AG20443 (cell line): ENCODE data around the gene CORIN.

Experiments
- DNase-seq: peaks from one replicate; pipeline ENCODE4 v3.0.0; 2012; ENCODE audit warnings: low spot score, mixed read lengths

Gene CORIN

DNA sequence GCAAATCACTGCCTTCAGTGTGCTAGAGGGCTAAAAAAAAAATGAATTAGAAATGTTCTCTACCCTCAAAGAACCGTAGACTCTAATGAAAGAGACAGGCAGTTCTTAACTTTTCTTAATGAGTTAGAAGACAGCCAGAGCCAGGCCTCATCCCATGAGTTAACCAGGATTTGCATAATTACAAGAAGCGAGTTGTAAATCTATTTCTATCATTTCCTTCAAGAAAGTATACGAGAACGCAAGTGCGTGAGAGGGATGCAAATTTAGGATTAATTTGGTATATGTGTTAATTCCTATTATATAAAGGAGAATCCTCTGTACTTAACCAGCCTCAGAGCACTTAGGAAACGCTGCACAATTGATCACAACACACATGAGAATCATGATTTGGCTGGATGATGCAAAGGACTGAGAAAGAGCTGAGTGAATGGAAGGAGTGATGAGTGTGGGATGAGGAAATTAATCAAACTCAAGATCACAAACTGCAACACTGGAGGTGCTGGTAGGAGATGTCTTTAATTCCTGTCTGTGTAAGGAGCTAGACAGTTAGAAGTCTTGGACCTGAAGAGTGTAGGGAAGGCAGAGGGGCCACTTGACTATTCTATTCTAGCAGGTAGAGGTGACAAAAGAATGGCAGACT, 195.6 kb downstream of the CORIN start:
- DNase-seq, result no peak

DNA sequence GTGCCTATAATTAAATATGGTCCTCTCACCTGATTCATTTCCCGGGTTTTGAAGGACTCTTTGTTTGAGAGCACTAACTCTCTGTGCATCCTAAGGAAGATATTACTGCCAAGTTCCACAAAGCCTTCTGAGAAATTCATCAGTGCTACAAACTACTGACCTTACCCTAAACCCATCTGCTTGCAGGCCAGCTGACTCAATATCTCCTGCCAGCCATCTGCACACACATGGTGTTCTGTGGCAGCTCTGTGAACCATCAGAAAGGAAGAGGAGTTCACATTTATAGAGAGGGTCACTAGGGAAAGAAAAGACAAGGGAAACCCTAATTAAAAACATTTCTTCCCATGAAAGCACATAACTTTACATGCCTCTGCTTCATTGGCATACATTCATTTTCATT, 196.1 kb downstream of the CORIN start:
- DNase-seq, result no peak

DNA sequence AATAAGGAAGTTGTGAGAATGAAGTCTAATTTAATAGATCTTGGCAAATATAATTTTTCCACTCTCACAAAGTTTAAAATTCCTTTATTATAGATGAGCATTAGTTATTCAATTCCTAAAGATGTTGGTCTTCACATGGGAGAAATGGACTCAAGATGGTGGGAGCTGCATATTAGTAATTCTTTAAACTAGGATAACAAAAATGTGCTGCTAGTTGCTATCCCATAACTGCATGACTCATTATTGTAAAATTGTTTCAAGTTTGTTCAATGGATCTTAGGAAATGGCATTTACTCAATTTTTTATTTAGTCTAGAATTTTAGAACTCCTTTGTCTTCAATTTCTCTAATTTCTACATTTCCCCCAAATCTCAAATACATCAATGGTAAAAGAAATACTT, 197.0 kb downstream of the CORIN start:
- no peak for DNase-seq

DNA sequence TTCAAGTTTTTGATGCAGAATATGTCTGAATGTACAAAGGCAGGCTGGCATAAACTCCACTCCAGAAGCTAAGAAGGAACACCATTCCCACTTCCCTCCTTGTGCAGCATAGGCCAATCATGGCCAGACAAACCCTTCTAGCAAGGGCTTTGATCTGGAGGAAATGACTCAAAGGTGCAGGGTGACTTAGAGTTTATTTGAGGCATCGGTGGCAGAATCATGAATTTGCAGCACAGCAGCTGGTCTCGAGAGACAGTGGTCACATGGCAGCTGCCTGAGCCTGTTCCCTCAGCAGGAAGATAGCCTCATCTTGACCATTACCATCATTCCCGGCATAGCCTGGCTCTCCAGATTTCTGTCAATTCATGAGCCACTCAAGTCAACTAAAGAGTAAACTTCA, 198.3 kb downstream of the CORIN start:
- DNase-seq, result no peak

DNA sequence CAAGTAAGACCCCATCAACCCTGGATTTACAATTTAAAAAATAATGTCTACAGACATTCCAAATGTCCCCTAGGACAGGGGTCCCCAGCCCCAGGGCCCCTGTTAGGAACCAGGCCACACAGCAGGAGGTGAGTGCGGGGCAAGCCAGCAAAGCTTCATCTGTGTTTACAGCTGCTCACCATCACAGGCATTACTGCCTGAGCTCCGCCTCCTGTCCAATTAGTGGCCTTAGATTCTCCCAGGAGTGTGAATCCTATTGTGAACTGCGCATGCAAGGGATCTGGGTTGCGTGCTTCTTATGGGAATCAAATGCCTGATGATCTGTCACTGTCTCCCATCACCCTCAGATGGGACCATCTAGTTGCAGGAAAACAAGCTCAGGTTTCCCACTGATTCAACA, 206.7 kb downstream of the CORIN start:
- DNase-seq, result no peak

DNA sequence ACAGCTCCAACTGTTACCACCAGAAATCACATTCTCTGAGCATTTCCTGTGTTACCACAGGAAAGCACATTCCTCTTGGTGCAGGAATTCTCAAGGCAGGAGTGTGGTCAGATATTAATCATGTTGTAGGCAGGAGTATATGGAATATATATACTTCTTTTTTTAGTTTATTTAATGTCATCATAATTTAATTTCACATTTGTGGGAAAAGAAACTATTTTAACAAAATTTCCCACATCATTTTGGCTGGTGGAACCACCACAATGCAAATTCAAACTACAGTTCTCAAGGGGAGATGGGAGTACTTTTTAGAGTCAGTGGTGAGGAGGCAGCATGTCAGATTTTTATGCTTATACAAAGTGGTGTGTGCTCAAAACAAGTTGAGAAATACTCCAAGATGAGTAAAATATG, 213.8 kb downstream of the CORIN start:
- peak; percentile 51 for DNase-seq

DNA sequence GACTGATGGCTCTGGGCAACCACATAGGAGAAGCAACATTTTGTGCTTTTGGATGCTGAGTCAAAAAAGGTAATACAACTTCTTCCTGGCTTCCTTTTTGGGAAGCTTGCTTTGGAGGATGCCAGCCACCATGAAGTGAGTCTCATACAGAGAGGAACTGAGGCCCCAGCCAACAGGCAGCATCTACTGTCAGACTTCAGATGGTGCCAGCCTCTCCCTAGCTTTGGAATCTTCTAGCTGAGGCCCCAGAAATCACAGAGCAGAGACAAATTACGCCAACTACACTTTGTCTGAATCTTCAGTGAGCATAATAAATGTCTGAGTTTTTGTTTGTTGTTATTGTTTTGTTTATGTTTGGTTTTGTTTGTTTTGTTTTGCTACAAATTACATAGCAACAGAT, 216.7 kb downstream of the CORIN start:
- DNase-seq, result no peak

DNA sequence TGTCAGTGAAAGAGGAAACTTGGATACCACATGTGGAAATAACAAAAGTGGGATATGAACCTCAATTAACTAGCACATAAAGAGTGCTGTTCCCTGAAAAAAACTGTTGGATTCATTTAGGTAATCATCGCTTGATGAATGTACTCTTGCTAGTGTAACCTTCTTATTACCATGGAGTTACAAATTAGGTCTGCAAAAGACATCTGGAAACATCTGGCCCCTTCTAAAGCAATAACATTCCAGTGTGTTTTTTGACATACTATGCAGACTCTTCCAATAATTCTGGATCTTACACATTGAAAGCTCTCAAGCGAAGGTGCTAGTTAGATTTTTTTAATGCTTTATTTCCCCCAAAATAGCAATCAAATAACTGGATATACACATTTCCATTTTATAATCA, 218.2 kb downstream of the CORIN start:
- DNase-seq, result no peak

DNA sequence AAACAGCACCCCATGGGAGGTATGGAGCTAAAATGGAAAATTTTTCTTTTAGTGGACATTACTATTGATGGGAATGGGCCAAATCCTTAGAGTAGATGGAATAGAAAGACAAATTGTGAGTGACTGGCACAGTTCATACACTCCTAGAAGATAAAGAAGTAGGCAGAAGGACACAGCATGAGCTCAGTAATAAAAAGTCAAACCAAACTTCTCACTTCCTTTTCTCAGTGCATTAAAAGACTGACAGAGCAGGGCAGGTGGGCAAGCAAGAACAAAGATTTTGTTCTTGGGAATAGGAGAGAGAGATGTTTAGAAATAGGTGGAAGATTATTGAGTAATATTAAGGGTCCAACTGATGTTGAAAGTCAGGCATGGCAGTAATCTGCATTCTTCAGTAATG, 220.3 kb downstream of the CORIN start:
- no peak for DNase-seq

DNA sequence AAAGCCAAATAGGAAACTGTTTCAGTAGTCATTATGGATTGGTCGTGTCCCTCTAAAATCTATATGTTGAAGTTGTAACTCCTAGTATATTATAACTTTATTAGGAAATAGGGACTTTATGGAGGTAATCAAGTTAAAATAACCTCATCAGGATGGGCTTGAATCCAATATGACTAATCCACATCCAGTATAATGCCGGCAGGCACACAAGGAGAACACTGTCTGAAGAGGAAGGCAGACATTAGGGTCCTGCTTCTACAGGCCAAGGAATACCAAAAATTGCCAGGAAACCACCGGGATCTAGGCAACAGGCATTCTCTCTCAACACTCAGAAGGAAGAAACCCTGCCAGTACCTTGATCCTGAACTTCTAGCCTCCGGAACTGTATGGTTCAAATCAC, 222.5 kb downstream of the CORIN start:
- no peak for DNase-seq

DNA sequence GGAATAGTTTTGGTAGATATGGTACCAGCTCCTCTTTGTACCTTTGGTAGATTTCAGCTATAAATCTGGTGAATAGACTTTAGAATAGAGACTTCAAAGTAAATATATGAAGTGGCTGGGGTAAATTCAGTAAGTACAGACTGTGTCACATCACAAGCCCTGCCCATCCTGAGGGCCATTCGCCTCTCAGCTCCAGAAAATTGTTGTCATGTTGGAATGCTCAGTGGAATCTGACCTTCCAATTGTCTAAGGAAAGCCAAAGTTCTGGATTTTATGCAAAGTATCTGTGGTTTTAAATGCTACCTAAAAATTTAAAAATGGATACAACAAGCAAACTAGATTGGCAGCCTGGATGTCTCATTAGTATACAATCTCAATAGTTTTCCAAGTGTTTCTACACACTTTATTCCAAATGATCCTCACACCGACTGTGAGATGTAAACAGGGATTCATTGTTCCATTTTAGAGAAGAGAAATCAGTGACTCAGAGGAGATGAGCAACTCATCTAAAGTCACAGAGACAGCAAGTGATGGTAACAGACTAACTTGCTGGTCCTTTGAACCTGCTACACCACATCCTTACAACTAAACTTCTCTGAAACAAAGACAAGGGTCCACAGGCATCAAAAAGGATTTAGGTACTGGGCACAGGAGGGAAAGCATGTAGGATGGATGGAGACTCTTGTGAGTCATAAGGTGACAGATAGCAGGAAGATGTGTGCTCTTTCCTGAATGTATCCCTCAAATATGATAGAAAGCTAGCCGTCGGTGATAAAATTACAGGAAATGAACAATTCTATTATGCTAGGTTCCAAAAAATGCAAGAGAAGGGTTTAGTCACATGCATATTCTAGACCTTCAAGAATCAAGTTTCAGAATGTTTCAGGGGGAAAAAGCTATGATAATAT, 225.5 kb downstream of the CORIN start:
- peak; percentile 21 for DNase-seq

DNA sequence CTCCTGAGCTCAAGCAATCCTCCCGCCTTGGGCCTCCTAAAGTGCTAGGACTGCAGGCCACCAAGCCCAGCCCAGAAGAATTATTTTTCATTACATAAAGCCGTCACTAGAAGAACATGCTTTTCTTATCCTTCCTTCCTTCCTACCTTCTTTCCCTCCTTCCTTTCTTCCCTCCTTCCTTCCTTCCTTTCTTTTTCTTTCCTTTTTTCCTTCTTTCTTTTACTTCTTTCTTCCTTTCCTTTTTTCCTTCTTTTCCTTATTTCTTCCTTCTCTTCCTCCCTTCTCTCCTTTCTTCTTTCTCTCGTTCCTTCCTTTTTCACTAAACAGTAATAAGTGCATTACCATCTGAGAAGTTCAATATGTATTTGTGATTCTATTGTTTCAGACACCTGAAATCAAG, 231.4 kb downstream of the CORIN start:
- DNase-seq, result no peak

DNA sequence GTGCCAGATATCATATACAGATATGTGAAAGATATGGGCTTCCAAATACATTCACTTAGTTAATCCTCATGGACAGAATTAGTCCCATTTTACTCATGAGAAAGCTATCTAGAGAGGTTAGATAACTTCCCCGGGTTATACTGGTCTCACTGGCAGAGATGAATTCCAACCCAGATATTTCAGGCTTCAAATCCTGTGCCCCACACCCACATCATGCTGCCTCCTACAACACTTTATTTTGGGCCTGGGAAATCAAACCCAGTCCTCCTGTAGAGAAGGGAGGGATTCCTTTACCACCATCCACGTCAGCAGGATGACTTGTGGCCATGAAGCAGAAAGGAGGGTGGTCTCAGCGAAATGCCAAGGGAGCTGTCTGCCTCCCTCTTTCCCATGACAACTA, 239.0 kb downstream of the CORIN start:
- DNase-seq, result no peak

DNA sequence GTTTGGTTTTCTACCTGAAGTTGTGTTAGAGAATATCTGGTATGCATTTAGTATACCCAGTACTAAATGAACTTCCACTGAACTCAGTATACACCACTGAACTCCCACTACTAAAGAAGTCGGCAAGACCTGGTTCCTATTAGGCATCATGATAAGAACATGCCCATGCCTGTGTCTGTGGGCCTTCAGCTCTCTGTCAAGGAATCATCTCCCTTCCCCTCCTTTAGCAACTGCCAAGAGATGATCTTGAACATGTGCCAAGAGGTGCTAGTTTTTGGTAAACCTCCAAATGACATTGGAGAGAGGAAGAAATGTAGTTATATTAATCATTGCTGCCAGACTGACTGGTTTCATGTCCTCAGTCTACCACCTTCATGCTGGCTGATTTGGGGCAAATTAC, 239.5 kb downstream of the CORIN start:
- DNase-seq, result no peak

DNA sequence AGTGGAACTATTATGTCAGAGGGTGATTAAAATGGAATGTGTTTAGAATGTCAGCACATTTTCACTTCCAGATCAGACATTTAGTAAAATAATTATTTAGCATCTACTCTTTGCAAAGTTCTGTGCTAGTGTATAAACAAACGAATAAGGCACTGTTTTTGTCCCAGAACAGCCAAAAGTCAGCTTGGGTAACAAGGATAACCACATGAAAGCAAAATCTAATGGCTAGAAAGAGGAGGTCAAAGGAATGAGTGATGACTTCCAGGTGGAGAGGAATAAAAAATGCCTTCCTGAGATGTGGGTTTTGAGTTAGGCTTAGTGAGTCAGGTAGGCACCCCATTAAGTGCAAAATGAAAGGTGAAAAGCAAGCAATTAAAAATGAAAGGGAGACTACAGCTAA, 240.2 kb downstream of the CORIN start:
- DNase-seq, result no peak

DNA sequence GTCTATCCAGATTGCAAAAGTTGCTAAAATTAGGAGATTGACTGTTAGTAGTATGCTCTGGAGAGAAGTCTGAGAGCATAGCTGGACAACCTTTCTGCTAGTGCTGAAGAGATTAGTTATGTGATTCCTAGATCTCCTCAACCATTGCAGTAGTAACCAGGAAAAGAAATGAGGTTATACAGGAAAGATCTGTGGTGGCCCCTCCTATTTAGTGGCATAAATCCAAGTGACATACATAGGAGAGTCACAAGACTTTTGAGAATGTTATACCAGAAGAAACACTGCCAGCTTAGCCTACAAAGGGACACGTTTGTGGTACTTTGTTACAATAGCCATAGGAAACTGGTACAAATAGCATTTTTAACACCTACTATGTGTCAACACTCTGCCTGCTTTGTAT, 247.5 kb downstream of the CORIN start:
- DNase-seq, result no peak

DNA sequence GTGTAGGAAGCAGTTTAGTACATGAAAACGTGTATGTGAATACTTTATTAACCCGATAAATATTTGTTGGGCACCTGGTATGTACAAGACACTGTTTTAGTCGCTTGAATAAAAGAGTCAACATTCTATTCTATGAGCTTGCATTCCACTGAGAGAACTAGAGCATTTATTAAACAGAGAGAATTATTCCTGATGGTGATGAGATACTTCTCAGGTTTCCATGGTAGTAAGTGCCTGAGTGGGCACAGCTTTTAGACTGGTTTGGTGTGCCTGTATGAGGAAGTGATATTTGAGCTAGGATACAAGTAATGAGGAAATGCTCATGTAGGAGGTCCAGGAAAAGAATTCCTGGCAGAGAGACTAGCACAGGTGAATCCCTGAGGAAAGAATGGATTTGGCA, 258.6 kb downstream of the CORIN start:
- DNase-seq, result no peak

DNA sequence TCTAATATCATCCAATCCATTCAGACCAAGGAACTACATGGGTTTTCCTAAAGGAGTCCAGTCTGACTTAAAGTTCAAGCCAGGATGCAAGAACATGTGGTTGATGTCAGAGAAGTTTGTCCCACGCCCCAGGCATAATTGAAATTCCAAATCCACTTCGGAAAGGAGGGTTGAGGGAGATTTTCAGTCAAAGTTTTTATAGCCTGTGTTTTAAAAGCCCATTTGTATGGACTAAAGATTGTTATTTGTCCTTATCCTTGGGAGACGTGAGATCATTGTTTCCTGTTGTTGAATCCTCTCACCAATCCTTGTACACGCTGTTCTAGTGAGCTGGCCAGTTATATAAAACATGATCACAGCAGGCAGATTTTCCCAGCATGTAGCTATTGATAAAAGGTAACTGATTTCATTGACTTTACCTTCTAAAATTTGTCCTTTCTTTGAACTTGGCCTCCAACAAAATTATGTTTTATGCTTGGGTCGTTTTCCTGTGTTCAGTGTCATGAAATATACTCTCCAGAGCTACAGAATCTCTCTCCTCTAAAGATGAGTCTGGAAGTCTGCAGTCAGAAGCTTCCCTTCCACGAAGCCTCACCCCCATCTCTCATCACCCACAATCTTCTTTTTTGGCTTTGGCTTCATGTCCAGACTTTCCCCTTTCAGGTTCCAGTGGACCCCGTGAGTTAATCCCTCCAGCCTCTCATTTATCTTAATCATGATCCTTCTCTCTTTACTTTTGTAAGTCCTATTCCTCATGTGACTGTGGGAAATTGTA, 259.9 kb downstream of the CORIN start:
- peak; percentile 7 for DNase-seq

DNA sequence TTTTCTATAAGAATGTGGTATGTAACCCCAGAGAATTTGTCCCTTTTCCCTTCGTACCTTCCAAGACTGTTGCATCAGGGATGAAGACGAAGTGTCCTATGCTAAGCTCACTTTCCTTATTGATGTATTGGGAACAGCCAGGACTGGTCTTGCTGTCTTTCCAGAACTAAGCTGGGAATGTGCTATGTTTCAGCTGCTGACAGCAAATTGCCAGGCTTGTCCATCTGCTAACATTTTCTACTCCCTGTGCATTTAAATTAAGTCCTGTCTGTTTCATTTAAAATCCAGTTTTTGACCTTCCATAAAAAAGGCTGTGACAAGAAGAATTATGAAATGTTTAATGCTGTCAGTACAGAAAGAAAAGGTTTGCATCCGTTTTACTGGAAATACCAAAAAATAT, 264.9 kb downstream of the CORIN start:
- no peak for DNase-seq

DNA sequence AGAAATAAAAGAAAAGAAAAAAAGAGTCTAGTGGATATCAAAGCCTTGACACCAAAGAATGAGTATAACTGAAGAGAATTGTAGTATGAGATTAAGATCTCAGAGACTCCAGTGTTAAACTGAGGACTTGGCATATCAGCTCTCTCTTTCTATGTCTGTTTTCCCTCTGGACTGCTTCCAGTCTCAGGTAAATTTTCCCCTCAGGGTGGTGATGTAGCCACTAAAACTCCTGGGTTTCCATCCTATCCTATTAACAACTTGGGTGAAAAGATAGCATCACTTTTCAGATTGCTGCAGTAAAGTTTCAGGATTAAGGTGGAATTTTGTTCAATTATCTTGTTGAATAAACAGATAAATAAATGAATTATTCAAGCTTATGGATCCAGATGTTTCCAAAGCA, 267.1 kb downstream of the CORIN start:
- DNase-seq, result no peak

DNA sequence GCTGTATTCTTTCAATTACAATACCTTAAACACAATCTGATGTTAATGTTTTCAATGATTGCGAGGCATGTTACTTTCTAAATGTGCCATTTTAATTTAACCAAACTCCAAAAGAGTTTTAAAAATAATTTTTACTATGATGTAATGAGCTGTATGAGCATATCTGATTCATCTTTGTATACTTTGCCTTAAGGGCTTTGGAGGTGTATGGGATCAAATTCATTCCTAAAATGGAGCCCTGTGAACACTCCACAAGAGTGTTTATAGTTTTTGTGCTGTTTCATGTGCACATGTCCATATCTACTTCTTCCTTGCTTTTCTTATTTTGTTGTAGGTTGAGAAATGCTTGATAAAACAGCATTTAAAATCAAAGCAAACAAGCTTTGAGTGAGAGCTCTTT, 270.4 kb downstream of the CORIN start:
- DNase-seq, result no peak

DNA sequence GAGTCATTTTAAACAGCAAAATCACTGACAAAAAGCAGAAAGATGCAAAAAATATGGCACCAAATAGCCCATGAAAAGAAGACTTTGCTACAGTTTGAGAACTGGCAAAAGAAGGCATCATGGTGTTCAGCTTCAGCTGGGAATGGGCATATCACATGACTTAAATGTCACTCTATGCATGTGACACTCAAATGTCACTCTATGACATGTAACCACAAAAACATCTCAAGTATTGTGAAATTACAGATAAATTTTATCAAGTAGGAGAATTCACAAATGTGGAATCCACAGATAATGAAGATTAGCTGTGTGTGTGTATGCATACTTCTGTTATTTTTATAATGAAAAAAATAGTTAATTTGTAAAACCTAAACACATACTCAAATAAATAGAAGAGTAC, 270.9 kb downstream of the CORIN start:
- no peak for DNase-seq

DNA sequence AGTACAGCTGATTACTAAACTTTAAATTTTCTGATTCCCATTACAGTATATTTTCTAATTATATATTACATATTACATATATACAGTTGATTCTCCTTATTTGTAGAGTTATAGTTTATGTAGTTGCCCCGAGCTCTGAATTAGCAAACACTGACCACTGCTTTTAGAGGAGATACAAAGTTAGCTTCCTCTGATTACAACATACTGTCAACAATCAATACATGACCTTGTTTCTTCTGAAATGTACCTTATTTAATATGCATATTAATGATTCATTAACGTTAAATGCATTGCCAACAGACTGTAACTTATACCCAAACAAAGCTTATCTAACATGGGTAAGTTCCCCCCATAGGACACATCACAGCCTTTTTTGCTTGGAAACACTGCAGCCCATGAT, 271.3 kb downstream of the CORIN start:
- DNase-seq, result no peak
